ENCODE measurements around the gene LAG3. TPM values are rescaled to one million over a fixed set of nuclear protein-coding genes. Genes with fewer than 3 reads are reported as not detected.
A peak's percentile ranks its signal among the peaks of the same experiment; 100 is the strongest.

Gene LAG3
- total RNA-seq, 4 donors from 2014 or later: 0.52 to 1.1 TPM; not detected in 2

GRCh38 chr12:6818645-6819044 is 46.3 kb downstream of the LAG3 start:
- no peak for TF ChIP-seq CTCF (IDR thresholded peaks at IDR 0.05)
- intact Hi-C loops (cut with DNase I; ENCODE audit: low total_unique reads): loop anchor here (5.0 kb wide), 1 partner anchor 81 kb away; no protein-coding TSS in a partner anchor
- WGBS, 2 donors: 80 to 86% methylated on average over 5 of the region's 5 CpGs

GRCh38 chr12:6819106-6820030 is 47.0 kb downstream of the LAG3 start:
- no peak for DNase-seq (ENCODE audit: low spot score in 2 of 2)
- intact Hi-C loops (cut with DNase I; ENCODE audit: low total_unique reads): loop anchor here (5.0 kb wide), 1 partner anchor 82 kb away; no protein-coding TSS in a partner anchor
- WGBS, 2 donors: 78 to 86% methylated on average over 13 of the region's 13 CpGs

More at GRCh38 chr12:6818645-6819044, 46.3 kb downstream of the LAG3 start:
- no peak for DNase-seq (ENCODE audit: low spot score in 2 of 2)
- H3K4me3 ChIP-seq (ENCODE audit: low read depth, poor library complexity, severe bottlenecking): no peak overlapping the region

GRCh38 chr12:6820166-6820565 is 47.8 kb downstream of the LAG3 start:
- intact Hi-C loops (cut with DNase I; ENCODE audit: low total_unique reads): no loop called here
- no peak overlapping the region for H3K4me3 ChIP-seq (ENCODE audit: low read depth, poor library complexity, severe bottlenecking)
- no peak for DNase-seq (ENCODE audit: low spot score in 2 of 2)
- WGBS, 2 donors: 85 to 88% methylated on average over 5 of the region's 5 CpGs
- TF ChIP-seq POLR2A (IDR thresholded peaks at IDR 0.05) (no peak), CTCF (IDR thresholded peaks at IDR 0.05) (no peak)

More at GRCh38 chr12:6819106-6820030, 47.0 kb downstream of the LAG3 start:
- TF ChIP-seq CTCF (IDR thresholded peaks at IDR 0.05): no peak
- TF ChIP-seq POLR2A (IDR thresholded peaks at IDR 0.05): no peak
- no peak overlapping the region for H3K4me3 ChIP-seq (ENCODE audit: low read depth, poor library complexity, severe bottlenecking)

GRCh38 chr12:6821591-6822425 is 49.5 kb downstream of the LAG3 start, which contains the start of gene GPR162:
Gene GPR162 (plus strand): TSS chr12:6821821. CDS start chr12:6823899, 2,078 bp downstream.
- TF ChIP-seq CTCF (IDR thresholded peaks at IDR 0.05) (no peak), POLR2A (IDR thresholded peaks at IDR 0.05) (no peak)
- 2 to 3% methylated on average over 19 to 28 of the region's 28 CpGs for WGBS, 2 donors
- peak in 1 of 2 donors; percentile 92 for DNase-seq (ENCODE audit: low spot score in 2 of 2)
- intact Hi-C loops (cut with DNase I; ENCODE audit: low total_unique reads): no loop called here
- peak within 1 kb of the TSS; percentile 10 for H3K4me3 ChIP-seq (ENCODE audit: low read depth, poor library complexity, severe bottlenecking)

- WGBS, 2 donors: 38 to 46% methylated on average over 7 of the region's 7 CpGs
- TF ChIP-seq CTCF (IDR thresholded peaks at IDR 0.05) (no peak), POLR2A (IDR thresholded peaks at IDR 0.05) (no peak)
- no peak overlapping the region for H3K4me3 ChIP-seq (ENCODE audit: low read depth, poor library complexity, severe bottlenecking)
- intact Hi-C loops (cut with DNase I; ENCODE audit: low total_unique reads): no loop called here
- no peak for DNase-seq (ENCODE audit: low spot score in 2 of 2)
Observed at GRCh38 chr12:6822426-6823135, 50.3 kb downstream of the LAG3 start.

Measured in lower leg skin (tissue), 4 donors.